Tibial nerve (tissue), 4 donors: ENCODE measurements around the gene BST1.

ENCODE experiments used
- CTCF ChIP-seq, 5 experiments: fragments of 200-600 bp in 3 of 5; fragments of 450-650 bp in 2 of 5; sonication (generic) in 3 of 5; IDR thresholded peaks; one replicate each; pipeline ENCODE4 v1.5.1; 2016 to 2019; ENCODE audit warnings: antibody characterized with exemption in 5 of 5, mild to moderate bottlenecking in 3 of 5, moderate library complexity in 2 of 5
- EP300 ChIP-seq, 2 donors: sonication (generic); formaldehyde crosslinking; IDR thresholded peaks; one replicate each; pipeline ENCODE4 v1.6.1; 2017; ENCODE audit warnings: antibody characterized with exemption in 2 of 2, mild to moderate bottlenecking in 1 of 2
- POLR2A ChIP-seq, 2 donors: fragments of 450-650 bp; IDR thresholded peaks; one replicate each; pipeline ENCODE4 v1.6.1; 2017; ENCODE audit warnings: antibody characterized with exemption in 2 of 2, mild to moderate bottlenecking in 2 of 2, moderate library complexity in 2 of 2

GRCh38 chr4:15714141-15714540 is 11.3 kb downstream of the BST1 start:
- no peak for TF ChIP-seq CTCF (IDR thresholded peaks at IDR 0.05)
- TF ChIP-seq POLR2A (IDR thresholded peaks at IDR 0.05) = no peak
- TF ChIP-seq EP300 (IDR thresholded peaks at IDR 0.05) = no peak
